ENCODE measurements around the gene SNTB2.

SNTB2 gene

GRCh38 chr16:69253870-69254341 is 66.9 kb downstream of the SNTB2 start:
- no peak for TF ChIP-seq CREB1 (IDR thresholded peaks at IDR 0.05; ENCODE audit: low read depth)
- no peak for TF ChIP-seq FOXM1 (IDR thresholded peaks at IDR 0.05; ENCODE audit: borderline replicate concordance, low read depth)
- TF ChIP-seq EGR1 (IDR thresholded peaks at IDR 0.05): no peak
- TF ChIP-seq CEBPB (IDR thresholded peaks at IDR 0.05): no peak
- TF ChIP-seq TAF1 (IDR thresholded peaks at IDR 0.05; ENCODE audit: low read depth): no peak
- no peak for TF ChIP-seq EP300 (IDR thresholded peaks at IDR 0.05; ENCODE audit: borderline replicate concordance)
- TF ChIP-seq, protein P1, sequence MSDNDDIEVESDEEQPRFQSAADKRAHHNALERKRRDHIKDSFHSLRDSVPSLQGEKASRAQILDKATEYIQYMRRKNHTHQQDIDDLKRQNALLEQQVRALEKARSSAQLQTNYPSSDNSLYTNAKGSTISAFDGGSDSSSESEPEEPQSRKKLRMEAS (IDR thresholded peaks at IDR 0.05): no peak
- no peak for TF ChIP-seq TEAD4 (IDR thresholded peaks at IDR 0.05)
- no peak for TF ChIP-seq RAD21 (IDR thresholded peaks at IDR 0.05; ENCODE audit: low read depth)
- TF ChIP-seq, protein P2, sequence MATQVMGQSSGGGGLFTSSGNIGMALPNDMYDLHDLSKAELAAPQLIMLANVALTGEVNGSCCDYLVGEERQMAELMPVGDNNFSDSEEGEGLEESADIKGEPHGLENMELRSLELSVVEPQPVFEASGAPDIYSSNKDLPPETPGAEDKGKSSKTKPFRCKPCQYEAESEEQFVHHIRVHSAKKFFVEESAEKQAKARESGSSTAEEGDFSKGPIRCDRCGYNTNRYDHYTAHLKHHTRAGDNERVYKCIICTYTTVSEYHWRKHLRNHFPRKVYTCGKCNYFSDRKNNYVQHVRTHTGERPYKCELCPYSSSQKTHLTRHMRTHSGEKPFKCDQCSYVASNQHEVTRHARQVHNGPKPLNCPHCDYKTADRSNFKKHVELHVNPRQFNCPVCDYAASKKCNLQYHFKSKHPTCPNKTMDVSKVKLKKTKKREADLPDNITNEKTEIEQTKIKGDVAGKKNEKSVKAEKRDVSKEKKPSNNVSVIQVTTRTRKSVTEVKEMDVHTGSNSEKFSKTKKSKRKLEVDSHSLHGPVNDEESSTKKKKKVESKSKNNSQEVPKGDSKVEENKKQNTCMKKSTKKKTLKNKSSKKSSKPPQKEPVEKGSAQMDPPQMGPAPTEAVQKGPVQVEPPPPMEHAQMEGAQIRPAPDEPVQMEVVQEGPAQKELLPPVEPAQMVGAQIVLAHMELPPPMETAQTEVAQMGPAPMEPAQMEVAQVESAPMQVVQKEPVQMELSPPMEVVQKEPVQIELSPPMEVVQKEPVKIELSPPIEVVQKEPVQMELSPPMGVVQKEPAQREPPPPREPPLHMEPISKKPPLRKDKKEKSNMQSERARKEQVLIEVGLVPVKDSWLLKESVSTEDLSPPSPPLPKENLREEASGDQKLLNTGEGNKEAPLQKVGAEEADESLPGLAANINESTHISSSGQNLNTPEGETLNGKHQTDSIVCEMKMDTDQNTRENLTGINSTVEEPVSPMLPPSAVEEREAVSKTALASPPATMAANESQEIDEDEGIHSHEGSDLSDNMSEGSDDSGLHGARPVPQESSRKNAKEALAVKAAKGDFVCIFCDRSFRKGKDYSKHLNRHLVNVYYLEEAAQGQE (IDR thresholded peaks at IDR 0.05; ENCODE audit: low read depth): no peak
- no peak for TF ChIP-seq ZBTB7A (IDR thresholded peaks at IDR 0.05; ENCODE audit: low read depth)
- TF ChIP-seq NFIC (IDR thresholded peaks at IDR 0.05): no peak
- TF ChIP-seq, protein P3, sequence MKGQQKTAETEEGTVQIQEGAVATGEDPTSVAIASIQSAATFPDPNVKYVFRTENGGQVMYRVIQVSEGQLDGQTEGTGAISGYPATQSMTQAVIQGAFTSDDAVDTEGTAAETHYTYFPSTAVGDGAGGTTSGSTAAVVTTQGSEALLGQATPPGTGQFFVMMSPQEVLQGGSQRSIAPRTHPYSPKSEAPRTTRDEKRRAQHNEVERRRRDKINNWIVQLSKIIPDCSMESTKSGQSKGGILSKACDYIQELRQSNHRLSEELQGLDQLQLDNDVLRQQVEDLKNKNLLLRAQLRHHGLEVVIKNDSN (IDR thresholded peaks at IDR 0.05): no peak
- TF ChIP-seq YY1 (IDR thresholded peaks at IDR 0.05; ENCODE audit: low read depth): no peak

GRCh38 chr16:69260019-69260418 is 73.1 kb downstream of the SNTB2 start:
- TF ChIP-seq EP300 (IDR thresholded peaks at IDR 0.05; ENCODE audit: borderline replicate concordance): no peak
- no peak for TF ChIP-seq CEBPB (IDR thresholded peaks at IDR 0.05)
- TF ChIP-seq RAD21 (IDR thresholded peaks at IDR 0.05; ENCODE audit: low read depth): no peak
- TF ChIP-seq, protein P2 (IDR thresholded peaks at IDR 0.05; ENCODE audit: low read depth): no peak

DNA sequence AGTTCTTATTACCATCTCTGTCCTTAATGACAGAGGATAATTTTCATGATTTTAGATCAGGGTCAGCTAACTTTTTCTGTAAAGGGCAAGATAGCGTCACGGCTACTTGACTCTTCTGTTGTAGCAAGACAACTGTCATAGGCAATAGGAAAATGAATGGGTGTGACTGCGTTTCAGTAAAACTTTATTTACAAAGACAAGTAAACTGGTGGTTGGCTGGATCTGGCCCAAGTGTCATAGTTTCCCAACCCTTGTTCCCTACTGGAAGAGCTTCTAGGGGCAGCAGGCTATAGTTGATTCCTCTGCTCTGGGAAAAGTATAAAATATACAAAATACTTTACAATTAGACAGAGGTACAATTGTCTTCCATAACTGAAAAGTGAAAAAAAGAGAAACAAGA is 73.5 kb downstream of the SNTB2 start:
- TF ChIP-seq NFIC (IDR thresholded peaks at IDR 0.05) (no peak), CEBPB (IDR thresholded peaks at IDR 0.05) (no peak), TEAD4 (IDR thresholded peaks at IDR 0.05) (no peak)

DNA sequence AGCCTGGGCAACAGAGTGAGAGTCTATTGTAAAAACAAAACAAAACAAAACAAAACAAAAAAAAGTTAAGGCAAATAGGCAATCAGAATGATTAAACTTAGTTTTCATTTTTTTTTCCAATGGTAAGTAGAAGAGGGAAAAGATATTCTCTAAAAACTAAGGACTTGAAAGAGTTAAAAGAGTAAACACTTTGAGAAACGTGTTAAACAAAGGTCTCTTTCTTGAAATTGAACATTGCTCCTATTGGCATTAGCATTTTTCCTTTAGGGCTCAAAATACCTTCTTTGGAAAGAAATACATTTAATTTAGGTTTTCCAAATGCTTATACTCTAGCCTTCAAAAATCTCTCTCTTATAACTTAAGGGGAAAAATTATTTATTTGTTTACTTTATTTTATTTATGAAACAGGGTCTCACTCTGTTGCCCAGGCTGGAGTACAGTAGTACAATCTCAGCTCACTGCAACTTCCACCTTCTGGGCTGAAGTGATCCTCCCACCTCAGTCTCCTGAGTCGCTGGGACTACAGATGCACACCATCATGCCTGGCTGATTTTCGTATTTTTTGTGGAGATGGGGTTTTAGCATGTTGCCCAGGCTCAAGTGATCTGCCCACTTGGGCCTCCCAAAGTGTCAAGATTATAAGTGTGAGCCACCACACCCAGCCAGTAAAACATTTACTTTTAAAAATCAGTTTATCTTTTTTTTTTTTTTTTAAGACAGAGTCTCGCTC is 79.5 kb downstream of the SNTB2 start:
- TF ChIP-seq YY1 (IDR thresholded peaks at IDR 0.05; ENCODE audit: low read depth) (no peak), CREB1 (IDR thresholded peaks at IDR 0.05; ENCODE audit: low read depth) (no peak), TEAD4 (IDR thresholded peaks at IDR 0.05) (no peak), RAD21 (IDR thresholded peaks at IDR 0.05; ENCODE audit: low read depth) (no peak), NFIC (IDR thresholded peaks at IDR 0.05) (no peak), TAF1 (IDR thresholded peaks at IDR 0.05; ENCODE audit: low read depth) (no peak), ZBTB7A (IDR thresholded peaks at IDR 0.05; ENCODE audit: low read depth) (no peak), CEBPB (IDR thresholded peaks at IDR 0.05) (no peak), FOXM1 (IDR thresholded peaks at IDR 0.05; ENCODE audit: borderline replicate concordance, low read depth) (no peak), EGR1 (IDR thresholded peaks at IDR 0.05) (no peak), TCF12 (IDR thresholded peaks at IDR 0.05; ENCODE audit: low read depth) (no peak), EP300 (IDR thresholded peaks at IDR 0.05; ENCODE audit: borderline replicate concordance) (no peak)
- TF ChIP-seq, protein P3 (IDR thresholded peaks at IDR 0.05): no peak
- TF ChIP-seq, protein P1 (IDR thresholded peaks at IDR 0.05): no peak
- TF ChIP-seq, protein P2 (IDR thresholded peaks at IDR 0.05; ENCODE audit: low read depth): no peak

Data from Ishikawa (cell line).